RWPE1 (cell line): ENCODE data around the gene IL17B.

Source experiments
- CTCF ChIA-PET: fragments of 350-600 bp; sonication (Branson Sonifier 250); formaldehyde crosslinking; extraction: SDS; loops from one replicate; lab custom pipeline; 2021; lab: Yijun Ruan, JAX
- POLR2A ChIA-PET: fragments of 400-600 bp; formaldehyde crosslinking; extraction: SDS; loops from one replicate; lab custom pipeline; 2020; ENCODE audit warnings: antibody characterized with exemption; ENCODE audit not compliant: low non-redundant PET; lab: Yijun Ruan, JAX
- DNase-seq: peaks from one replicate; pipeline ENCODE4 v3.0.0; 2012; ENCODE audit warnings: low spot score
- H3K27ac ChIP-seq: fragments of 450-650 bp; 2 replicates; pipeline ENCODE4 v1.5.1; 2017
- TF ChIP-seq, protein P1 (sequence below): fragments of 450-650 bp; conservative IDR thresholded peaks from 2 replicates; pipeline ENCODE4 v1.5.1; 2017; ENCODE audit warnings: low read depth, mild to moderate bottlenecking

The IL17B gene, protein sequence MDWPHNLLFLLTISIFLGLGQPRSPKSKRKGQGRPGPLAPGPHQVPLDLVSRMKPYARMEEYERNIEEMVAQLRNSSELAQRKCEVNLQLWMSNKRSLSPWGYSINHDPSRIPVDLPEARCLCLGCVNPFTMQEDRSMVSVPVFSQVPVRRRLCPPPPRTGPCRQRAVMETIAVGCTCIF

DNA sequence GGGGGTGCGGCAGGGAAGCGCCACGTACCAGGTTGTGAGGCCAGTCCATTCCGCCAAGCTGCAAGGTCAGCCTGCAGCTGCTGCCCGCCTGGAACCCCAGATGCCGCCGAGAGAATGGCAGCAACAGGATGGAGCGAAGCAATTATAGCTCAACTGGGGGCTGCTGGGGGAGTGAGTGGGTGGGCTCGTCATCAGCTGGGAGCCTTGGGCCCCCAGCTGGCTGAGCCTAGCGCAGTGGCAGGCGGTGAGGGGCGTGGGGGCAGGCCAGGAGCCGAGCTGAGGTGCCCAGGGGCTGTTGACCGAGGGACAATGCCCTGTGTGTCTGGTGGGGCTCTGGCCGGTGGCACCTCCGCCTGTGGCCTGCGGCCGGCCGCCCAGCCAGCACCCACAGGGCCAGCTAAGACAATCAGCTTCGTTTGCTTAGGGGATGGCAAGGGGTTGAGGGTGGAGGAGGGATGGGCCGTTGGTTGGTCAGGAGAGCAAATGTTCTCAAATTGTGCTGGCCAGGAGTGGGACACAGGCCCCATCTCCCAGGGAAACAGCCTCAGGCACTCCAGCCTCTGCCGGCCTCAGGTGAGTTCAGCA is at the start of gene IL17B:
Gene IL17B (minus strand): TSS at position 116 of the 585 bp plus-strand sequence. CDS start 67 bp downstream, at position 49.
- TF ChIP-seq, protein P1, sequence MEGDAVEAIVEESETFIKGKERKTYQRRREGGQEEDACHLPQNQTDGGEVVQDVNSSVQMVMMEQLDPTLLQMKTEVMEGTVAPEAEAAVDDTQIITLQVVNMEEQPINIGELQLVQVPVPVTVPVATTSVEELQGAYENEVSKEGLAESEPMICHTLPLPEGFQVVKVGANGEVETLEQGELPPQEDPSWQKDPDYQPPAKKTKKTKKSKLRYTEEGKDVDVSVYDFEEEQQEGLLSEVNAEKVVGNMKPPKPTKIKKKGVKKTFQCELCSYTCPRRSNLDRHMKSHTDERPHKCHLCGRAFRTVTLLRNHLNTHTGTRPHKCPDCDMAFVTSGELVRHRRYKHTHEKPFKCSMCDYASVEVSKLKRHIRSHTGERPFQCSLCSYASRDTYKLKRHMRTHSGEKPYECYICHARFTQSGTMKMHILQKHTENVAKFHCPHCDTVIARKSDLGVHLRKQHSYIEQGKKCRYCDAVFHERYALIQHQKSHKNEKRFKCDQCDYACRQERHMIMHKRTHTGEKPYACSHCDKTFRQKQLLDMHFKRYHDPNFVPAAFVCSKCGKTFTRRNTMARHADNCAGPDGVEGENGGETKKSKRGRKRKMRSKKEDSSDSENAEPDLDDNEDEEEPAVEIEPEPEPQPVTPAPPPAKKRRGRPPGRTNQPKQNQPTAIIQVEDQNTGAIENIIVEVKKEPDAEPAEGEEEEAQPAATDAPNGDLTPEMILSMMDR, result no peak
- H3K27ac ChIP-seq, result peak within 1 kb of the TSS; percentile 75
- ChIA-PET POLR2A (no interaction called here), CTCF (interaction anchor here (0.6 to 1.0 kb wide), 3 partner anchors 54 to 190 kb away, joined by 3 to 5 read pairs (median 4); no protein-coding TSS in a partner anchor)
- DNase-seq, result no peak

DNA sequence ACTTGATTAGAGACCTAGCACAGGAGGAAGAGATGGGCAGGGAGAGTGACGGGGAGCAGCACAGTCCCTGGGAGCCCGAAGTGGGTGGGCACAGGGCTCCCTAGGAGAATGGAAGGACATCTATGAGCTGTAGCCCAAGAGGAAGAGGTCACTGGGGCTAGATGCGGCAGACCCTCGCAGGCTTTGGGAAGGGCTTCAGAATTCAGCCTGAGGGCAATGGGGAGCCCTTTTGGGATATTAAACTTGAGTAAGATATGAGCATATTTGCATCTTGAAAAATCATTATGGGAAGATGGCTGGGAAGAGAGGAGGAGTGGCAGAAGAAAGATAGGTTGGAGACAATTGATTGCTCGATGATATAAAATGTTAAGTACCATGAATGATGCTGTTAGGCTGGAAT is 48.9 kb upstream of the IL17B start:
- CTCF ChIA-PET, result interaction anchor here (1.3 kb wide), 1 partner anchor 12 kb away, joined by 3 read pairs; no protein-coding TSS in a partner anchor
- POLR2A ChIA-PET, result no interaction called here
- no peak for DNase-seq
- no peak overlapping the region for H3K27ac ChIP-seq
- TF ChIP-seq, protein P1, result no peak

DNA sequence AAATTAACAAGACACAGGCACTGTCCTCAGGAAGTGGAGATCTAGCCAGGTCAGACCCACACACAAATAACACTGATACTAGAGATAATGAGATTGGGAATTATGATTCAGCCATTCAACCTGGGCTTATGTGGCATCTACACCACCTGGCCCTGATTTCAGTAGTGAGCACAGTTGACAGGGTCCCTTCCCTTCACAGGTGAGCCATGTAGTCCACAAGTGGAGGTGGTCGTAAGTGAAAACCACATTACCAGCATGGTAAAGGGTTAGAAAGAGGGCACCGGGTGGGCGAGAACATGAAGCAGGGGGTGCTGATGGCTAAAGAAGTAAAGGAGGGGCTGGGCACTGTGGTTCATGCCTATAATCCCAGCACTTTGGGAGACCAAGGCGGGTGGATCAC is 48.3 kb upstream of the IL17B start:
- POLR2A ChIA-PET, result no interaction called here
- CTCF ChIA-PET, result interaction anchor here (1.3 kb wide), 1 partner anchor 12 kb away, joined by 3 read pairs; no protein-coding TSS in a partner anchor
- no peak for DNase-seq
- no peak overlapping the region for H3K27ac ChIP-seq
- TF ChIP-seq, protein P1, result no peak

DNA sequence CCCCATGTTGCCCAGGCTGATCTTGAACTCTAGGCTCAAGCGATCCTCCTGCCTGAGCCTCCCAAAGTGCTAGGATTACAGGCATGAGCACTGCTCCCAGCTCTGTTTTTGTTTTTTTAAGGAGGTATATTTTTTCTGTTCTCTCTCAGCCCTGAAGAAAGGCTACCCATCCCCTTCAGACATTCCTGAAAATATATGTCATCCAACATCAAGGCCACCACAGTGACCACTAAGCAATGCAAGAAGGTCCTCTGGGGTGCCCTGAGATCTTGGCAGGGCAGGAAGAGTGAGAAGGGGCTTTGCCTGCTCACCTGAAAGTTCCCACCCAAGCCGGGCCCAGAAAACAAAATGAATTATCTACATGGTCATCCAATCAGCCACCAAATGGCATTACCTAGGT is 47.8 kb upstream of the IL17B start:
- no peak overlapping the region for H3K27ac ChIP-seq
- TF ChIP-seq, protein P1, result no peak
- CTCF ChIA-PET, result interaction anchor here (0.6 kb wide), 1 partner anchor 45 kb away, joined by 4 read pairs; no protein-coding TSS in a partner anchor
- no peak for DNase-seq
- POLR2A ChIA-PET, result interaction anchor here (0.7 kb wide), 1 partner anchor 9 kb away, joined by 6 read pairs; no protein-coding TSS in a partner anchor

DNA sequence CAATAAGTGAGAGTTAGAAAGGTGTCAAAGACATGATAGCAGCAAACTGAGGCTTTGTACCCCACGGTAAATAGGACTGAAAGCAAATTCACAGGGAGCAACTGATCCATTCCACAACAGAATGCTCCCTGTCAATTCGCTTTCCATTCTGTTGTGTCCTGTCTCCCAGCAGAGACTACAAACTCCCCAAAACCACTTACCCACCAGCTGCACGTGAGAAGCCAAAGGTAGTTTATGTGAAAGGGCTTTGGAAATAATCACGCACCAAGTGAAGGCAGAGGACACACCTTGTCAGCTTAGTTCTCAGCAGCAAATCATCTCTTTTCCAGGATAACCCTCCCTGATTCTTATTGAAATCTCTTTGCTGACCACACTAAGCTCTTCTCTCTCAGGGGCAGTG is 46.6 kb upstream of the IL17B start:
- no peak overlapping the region for H3K27ac ChIP-seq
- POLR2A ChIA-PET, result no interaction called here
- CTCF ChIA-PET, result interaction anchor here (1.4 kb wide), 1 partner anchor 44 kb away, joined by 3 read pairs; no protein-coding TSS in a partner anchor
- TF ChIP-seq, protein P1, result no peak
- no peak for DNase-seq

DNA sequence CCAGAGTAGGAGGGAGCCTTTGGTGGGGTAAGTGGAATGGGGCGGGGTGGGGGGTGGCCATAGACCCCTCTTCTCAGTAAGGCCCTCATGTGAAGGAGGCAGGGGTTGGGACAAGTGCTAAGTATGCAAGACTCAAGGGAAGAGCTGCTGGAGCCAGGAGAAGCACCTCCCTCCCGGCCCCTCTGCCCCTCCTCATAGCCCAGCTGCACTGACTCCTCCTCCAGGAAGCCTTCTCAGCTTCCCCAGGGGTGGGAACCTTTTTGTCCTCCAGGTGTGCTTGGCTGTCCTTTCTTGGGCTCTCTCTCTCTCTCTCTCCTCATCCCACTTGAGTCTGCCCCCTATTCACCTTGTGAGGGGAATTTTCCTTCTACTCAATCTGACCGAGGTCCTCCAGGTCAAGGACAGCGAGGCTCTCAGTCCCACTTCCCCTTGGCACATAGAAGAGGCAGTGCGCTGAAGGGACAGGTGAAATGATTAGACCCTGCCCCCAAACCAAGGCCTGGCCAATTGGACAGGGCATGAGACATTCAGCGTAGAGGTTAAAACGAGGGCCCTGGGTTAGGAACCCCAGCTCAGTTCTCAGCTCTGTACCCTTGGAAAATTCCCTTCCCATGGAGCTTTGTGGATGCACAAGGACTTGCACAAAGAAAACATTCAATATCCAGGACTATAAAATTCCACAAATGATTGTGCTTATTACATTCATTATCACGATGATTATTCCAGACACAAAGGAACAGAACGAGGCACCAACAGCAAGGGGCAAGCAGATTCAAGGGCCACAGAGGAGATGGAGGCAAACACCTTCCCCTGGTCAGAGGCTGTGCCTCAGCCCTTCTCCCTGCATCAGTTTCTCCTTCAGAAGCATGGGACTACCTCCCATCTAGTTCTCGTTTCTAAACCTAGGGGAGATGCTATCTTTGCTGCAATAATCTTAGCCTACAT is 45.6 kb upstream of the IL17B start:
- TF ChIP-seq, protein P1, result no peak
- no peak overlapping the region for H3K27ac ChIP-seq
- ChIA-PET POLR2A (no interaction called here), CTCF (interaction anchor here (0.7 to 1.4 kb wide), 3 partner anchors 19 to 58 kb away, joined by 3 to 5 read pairs (median 3); no protein-coding TSS in a partner anchor)
- DNase-seq, result no peak
